Measurements from ENCODE around the gene RND1.
"Not testable (repeated sequence)": the region's sequence is repeated elsewhere in the genome, so short reads cannot be mapped to it uniquely, and the experiment has no call there.

Gene RND1

GRCh38 chr12:48854488-48854887 lies 11.2 kb downstream of the RND1 start:
- ATAC-seq = no peak
- TF ChIP-seq TCF4 (CRISPR knock-in tag; IDR thresholded peaks at IDR 0.05; ENCODE audit: borderline replicate concordance) (no peak), GLIS3 (CRISPR knock-in tag; IDR thresholded peaks at IDR 0.05) (no peak), SNAI2 (CRISPR knock-in tag; IDR thresholded peaks at IDR 0.05) (no peak), ZNF70 (CRISPR knock-in tag; IDR thresholded peaks at IDR 0.05) (no peak), CSDC2 (CRISPR knock-in tag; IDR thresholded peaks at IDR 0.05) (no peak), BACH2 (CRISPR knock-in tag; IDR thresholded peaks at IDR 0.05; ENCODE audit: borderline replicate concordance) (no peak), ZFP3 (CRISPR knock-in tag; IDR thresholded peaks at IDR 0.05) (no peak), ESRRG (CRISPR knock-in tag; IDR thresholded peaks at IDR 0.05) (no peak), ARNTL (CRISPR knock-in tag; IDR thresholded peaks at IDR 0.05; ENCODE audit: borderline replicate concordance, low read depth) (no peak), ZNF8 (CRISPR knock-in tag; IDR thresholded peaks at IDR 0.05) (no peak), ZNF565 (CRISPR knock-in tag; conservative IDR thresholded peaks at IDR 0.05; ENCODE audit: low read depth) (no peak), PATZ1 (CRISPR knock-in tag; IDR thresholded peaks at IDR 0.05; ENCODE audit: borderline replicate concordance) (no peak), CREB5 (CRISPR knock-in tag; IDR thresholded peaks at IDR 0.05; ENCODE audit: low read depth) (no peak)

- ATAC-seq = peak; percentile 73
- no peak for TF ChIP-seq ZFP3 (CRISPR knock-in tag; IDR thresholded peaks at IDR 0.05)
- TF ChIP-seq SNAI2 (CRISPR knock-in tag; IDR thresholded peaks at IDR 0.05) = no peak
- no peak for TF ChIP-seq PATZ1 (CRISPR knock-in tag; IDR thresholded peaks at IDR 0.05; ENCODE audit: borderline replicate concordance)
- no peak for TF ChIP-seq BACH2 (CRISPR knock-in tag; IDR thresholded peaks at IDR 0.05; ENCODE audit: borderline replicate concordance)
- no peak for TF ChIP-seq CSRNP3 (CRISPR knock-in tag; IDR thresholded peaks at IDR 0.05)
- TF ChIP-seq ESRRG (CRISPR knock-in tag; IDR thresholded peaks at IDR 0.05) = no peak
These were observed 12.7 kb downstream of the RND1 start for GRCh38 chr12:48852734-48853688.

GRCh38 chr12:48851883-48852733 lies 13.6 kb downstream of the RND1 start, which contains the start of gene DDX23:
TSS of gene DDX23 (minus strand) at chr12:48852163. CDS start at chr12:48845782, 6,381 bp downstream.
- peak; percentile 99 for ATAC-seq
- TF ChIP-seq ZNF565 (CRISPR knock-in tag; conservative IDR thresholded peaks at IDR 0.05; ENCODE audit: low read depth) (0 out of 2 replicates have a peak, but pooled peaks have one; percentile 36), PATZ1 (CRISPR knock-in tag; IDR thresholded peaks at IDR 0.05; ENCODE audit: borderline replicate concordance) (peak; percentile 88; the same call in 1 of the 2 replicates), TSHZ2 (CRISPR knock-in tag; IDR thresholded peaks at IDR 0.05) (peak; percentile 97), ZFP3 (CRISPR knock-in tag; IDR thresholded peaks at IDR 0.05) (peak; percentile 77), ISL1 (CRISPR knock-in tag; IDR thresholded peaks at IDR 0.05) (no peak), TCF4 (CRISPR knock-in tag; IDR thresholded peaks at IDR 0.05; ENCODE audit: borderline replicate concordance) (peak; percentile 17; the same call in 1 of the 2 replicates)

GRCh38 chr12:48842021-48842420 lies 23.6 kb downstream of the RND1 start:
- ATAC-seq = not testable (repeated sequence)

Measured in SK-N-SH treated with all-trans-retinoic acid at 6 μM for 48 hours (cell line).